ENCODE data around the gene CNTNAP2.
"Not testable (repeated sequence)": the region's sequence is repeated elsewhere in the genome, so short reads cannot be mapped to it uniquely, and the experiment has no call there.

The CNTNAP2 gene

DNA sequence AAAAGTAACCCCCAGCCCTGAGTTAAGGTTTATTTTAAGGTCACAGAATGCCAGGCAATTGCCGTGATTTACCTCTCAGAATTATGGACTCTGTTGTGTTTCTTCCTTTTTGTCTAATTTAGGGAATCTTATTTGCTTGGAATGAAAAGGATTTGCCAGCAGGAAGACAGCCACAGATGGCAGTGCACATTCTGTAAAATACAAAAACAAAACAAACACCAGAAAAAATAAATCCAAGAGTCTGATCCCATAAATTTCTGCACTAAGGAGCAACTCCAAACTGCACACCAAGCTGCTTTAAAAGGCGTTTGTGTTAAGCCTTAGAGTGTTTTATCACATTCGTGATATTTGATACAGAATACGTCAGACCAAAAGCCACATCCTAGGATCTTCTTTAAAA, 2275.0 kb downstream of the CNTNAP2 start:
- DNase-seq: no peak

DNA sequence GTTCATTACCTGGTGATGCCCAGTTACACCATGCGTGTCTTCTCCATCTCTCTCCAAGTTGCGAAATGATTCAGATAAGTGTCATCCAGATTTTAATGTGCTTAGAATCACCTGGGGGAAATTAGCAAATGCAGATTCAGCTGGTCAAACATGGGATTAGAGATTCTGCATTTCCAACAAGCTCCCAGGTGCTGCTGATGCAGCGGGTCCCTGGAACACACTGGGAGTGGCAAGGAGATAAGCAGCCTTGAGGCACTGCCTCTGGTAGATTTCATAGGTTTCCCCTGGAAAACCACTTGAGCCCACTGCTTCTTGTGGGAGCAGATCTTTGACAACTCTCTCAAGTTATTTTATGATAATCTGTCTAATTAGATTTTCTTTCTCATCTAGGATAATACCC, 2278.0 kb downstream of the CNTNAP2 start:
- DNase-seq: no peak

DNA sequence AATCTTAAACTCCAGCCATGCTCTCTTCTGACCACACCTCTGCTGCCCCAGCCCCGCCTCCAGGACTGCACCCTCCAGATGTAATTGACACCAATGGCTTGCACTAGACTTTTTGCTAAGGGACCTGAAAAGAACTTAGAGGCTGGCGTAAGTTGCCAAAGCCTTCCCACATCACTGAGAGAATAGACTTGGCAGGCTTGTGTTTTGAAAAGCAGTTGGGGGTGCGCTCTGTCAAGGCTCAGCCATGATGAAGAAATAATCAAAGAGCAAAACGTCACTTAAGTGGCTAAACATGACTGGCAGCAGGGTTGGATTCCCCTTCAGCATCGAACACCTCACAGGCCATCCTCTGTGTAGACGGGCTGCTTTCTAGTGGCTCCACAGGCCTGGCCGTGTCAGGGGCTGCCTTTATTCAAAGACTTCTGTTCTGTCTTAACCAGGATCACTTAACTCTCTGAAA, 2278.8 kb downstream of the CNTNAP2 start:
- DNase-seq: peak; percentile 30

DNA sequence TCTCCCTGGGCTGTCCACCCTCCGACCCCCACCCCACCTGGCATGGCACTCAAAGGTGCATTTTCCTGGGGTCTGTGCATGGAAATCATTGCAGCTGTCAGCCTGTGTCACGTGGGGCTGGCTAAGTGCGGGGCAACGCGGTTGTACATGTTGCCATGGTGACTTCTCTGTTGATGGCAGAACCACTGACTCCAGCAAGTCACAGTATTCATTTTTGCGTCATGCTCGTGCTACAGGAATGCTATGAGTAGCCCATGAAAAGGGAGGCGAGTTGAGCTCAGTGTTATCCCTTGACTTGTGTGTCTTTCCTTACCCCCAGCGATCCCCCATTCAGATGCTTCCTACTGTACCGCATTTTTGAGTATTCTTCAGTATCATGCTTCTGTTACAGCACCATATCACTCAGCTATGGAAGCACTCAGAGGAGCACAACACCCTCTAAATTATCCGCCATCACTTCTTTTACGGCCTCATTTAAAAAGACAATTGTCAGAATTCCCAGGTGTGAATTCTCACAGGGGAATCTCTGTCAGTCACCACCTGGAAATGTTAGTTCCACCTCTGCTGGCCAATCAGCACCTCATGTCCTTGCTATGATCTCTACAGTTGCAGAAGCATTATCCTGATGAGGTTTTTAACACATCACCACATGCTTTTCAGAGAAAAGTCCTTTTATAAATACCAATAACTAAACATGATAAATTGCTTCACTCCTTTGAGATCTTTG, 2279.6 kb downstream of the CNTNAP2 start:
- DNase-seq: no peak

DNA sequence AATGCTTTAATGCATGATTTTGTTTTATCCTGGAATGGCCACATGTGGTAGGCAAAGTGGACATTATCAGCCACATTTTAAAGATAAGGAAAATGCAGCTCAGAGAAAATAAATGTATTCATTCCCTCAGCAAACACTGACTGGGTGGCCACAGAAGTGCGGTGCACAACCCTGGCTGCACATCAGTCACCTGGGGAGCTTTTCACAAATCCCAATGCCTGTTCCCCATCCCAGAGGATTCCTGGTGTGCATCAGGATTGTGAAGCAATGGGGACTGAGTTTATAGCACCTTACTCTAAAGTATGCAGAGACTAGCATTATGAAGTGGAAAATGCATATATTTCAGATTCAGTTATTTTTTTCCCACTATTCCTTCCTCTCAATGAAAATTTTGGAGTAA, 2280.5 kb downstream of the CNTNAP2 start:
- DNase-seq: no peak

DNA sequence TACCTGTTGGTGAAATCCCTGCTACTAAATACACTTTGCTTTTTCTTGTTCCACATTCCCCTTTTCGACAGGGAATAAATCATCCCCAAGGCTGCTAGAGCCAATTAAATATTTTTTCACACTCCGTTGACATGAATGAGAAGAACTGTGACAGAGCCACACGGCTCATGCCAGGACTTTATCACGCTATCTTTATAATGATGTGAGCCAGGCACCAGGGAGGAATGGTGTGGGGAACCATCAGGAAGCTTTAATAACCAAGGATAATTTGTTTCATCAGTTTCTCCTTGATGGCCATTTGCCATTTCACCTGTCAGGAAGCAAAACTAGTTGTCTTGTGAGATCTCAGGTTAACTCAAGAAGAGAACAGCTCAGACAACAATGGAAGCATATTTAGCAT, 2280.9 kb downstream of the CNTNAP2 start:
- no peak for DNase-seq

DNA sequence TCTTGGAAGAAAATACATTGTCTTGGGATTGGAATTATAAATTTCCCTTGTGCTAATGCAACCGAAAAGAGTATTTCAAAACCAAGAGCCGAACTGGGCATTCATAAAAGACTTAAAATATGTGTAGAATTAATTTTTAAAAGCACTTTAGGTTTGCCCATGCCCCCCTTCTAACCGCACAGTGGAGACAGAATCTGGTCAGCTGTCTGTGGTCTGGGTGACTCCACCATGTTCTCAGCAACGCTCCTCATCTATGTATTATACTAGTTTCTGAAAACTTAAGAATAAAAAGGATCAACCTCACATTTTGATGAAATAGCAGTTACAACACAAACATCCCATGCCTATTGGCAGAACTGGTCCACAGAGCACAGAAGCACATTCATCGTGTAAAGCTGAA, 2281.4 kb downstream of the CNTNAP2 start:
- DNase-seq: no peak

DNA sequence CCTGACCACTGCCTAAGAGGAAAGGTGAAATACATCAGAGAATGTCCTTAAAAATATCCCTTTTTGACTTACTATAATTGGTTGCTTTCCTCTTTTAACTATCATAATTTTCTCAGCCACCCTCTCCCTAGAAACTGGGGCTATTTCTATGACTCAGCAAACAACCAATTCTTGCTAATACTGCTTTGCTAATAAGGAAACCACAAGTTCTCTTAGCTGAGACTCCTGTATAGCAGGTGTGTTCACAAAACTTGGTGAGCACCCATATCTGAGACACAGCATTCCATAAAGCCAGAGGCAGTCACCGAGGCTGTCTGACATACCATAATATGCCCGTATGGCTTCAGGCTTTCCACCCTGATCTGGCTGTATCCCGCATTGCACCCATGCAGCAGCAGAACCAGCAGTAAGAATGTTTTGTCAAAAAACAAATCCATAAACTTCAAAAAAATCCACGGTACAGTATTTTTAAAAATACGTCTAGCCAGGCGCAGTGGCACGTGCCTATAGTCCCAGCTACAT, 2282.3 kb downstream of the CNTNAP2 start:
- no peak for DNase-seq

DNA sequence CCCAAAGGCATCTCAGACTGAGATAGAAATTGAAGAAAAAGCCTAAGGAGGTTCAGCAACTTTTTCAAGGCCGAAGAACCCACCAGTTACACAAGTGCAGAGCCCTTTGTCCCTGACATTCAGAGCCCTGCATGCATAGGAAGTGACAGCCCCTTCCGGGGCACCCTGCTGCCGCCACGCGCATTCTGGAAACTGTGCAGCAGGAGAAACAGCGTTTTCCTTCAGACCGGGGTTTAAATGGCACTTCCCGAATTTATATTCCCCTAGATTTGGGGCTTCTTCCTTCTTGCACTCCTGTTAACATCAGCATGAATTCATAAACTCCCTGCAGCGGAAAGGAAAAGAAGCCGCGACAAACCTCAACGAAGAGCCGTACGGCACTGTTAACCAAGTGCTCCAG, 2283.5 kb downstream of the CNTNAP2 start:
- DNase-seq: no peak

DNA sequence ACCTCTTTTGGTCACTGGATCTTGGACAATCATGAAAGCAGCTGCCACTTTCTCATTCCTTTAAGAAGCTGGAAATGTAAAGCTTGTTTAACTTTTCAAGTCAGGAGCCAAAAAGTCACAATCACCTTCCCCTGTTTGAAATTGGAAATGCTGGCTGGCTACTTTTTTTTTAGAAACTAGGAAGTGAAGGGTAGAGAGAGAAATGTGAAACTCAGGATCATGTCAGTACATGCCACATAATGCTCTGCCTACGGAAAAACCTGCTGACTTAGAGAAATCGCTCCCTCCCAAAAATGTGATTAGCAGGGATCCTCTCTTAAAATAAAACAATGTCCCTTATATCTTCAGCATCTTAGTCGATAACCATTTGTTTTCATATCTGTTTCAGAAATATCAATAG, 2285.6 kb downstream of the CNTNAP2 start:
- no peak for DNase-seq

DNA sequence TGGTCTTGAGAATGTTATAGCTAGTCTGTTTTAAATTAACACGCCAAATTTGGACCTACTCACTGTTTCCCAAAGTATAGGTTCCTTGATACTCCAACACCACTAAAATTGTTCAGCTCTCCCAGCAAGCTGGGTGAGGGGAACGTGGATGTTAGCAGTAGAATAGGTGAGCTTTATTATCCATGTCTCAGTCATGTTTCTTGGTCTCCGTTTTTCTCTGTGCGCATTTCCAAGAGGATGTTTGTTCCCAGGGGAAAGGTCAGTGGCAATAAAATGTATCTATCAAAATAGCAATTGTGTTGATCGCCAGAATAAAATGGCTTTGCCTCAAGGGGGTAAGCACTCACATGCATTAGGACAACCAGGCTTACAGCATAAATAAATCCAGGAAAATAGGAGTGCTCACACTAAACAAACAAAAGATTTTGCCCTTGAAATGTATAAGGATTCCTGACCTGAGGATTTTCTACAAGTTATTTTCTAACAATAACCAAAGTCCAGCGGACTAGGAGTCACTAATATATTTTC, 2286.9 kb downstream of the CNTNAP2 start:
- DNase-seq: no peak

DNA sequence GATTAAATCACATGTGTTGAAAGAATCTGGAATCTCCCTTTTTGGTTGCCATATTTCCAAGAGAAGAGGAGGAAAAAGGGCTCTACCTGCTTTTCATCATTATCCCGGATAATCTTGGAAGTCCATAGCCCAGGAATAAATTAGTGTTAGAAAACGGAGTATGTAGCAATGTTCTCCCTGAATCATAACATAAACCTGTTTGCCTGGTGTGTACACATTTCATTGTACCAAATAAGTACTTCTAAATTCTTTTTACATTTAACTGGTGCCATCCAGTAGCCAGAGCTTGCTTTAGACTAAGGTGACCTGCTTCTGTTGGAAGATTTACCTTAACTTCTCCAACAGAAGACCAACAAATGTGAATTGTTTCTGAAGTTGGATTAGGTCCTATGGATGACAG, 2291.7 kb downstream of the CNTNAP2 start:
- DNase-seq: no peak

DNA sequence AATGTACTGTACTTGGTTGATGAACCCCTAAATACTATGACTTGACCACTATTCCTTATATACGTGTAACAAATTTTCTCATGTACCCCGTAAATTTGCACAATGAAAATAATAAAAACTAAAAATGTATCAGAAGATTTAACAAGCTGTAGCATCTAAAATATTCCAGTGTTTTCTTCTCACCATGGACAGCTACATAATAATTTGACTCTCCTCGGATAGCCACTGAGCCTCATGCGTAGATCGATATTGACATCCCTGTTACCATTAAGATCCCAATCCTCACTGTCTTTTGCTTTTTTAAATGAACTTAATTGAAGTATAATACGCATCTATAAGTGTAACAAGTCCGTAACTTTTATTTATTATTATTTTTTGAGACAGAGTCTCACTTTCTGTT, 2294.3 kb downstream of the CNTNAP2 start:
- no peak for DNase-seq

DNA sequence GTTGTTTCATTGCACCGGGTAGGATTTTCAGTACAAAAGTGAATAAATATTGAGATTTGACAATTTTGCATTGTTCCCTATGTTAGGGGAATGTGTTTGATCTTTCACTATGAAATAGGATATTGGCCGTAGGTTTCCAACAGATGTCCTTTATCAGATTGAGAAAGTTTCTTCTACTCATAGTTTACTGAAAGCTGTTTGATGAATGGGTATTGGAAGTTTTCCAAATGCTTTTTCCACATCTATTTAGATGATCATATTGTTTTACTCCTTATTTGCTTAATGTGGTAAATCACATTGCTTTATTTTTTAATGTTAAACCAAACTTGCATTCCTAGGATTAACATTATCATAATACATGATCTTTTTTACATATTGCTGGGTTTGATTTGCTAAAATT, 2296.1 kb downstream of the CNTNAP2 start:
- DNase-seq: no peak

DNA sequence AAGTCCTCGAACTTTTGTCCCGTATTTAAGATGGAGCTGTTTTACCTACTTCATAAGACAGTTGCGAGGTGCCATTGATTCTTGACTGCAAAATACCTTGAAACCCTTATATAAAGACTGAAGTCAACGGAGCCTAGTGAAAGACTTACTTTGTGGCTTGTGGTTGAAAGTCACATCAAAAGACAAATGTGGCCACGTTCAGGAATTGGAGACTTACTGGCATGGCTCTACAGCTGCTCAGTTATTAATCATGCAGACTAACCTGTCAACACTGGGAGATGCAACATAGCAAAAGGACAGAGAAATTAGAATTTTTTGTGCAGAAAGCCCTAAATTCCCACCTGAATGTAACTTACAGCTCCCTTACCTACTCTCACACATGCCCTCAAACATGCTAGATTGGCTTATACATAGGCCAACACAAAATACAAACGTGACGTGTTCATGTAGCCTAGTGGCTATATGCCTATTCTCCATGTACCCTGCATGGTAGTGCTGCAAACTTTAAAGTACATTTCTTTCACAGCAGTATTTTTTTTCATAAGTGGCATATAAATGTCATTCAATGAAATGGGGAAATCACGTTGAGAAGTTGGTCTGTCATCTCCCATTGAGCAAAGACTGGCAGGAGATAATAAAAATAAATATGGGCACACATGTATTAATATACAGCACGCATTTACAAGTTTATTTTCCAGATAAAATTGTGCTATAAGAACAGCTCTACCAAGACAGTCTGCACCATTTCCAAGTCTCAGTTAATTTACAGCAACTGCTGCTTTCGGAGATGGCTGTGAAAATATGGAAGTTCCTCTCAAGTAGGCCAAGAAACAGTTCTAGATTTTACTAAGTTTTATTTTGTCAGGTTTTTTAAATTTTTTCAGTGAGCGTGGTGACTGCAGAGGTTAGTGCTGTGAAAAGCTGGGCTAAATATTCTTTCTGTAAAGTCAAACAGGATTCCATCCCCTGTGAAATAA, 2303.5 kb downstream of the CNTNAP2 start:
- no peak for DNase-seq

DNA sequence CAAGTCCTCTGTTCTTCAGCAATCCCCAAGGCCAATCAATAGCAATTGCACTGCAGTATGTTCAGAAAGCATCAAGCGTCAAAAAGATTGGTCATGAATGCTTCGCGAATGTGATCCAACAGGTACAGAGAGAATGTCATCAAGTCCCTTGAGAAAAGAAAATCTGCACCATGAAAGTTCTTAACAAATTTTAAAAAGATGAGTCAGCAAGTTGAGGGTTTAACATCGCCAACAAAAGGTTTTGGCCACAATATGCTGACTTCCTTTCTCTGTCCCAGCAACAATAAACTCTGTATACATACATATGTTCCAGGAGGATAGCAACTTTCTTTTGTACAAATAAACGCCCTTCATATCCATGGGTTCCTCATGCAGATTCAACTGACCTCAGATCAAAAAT, 2305.4 kb downstream of the CNTNAP2 start:
- no peak for DNase-seq

DNA sequence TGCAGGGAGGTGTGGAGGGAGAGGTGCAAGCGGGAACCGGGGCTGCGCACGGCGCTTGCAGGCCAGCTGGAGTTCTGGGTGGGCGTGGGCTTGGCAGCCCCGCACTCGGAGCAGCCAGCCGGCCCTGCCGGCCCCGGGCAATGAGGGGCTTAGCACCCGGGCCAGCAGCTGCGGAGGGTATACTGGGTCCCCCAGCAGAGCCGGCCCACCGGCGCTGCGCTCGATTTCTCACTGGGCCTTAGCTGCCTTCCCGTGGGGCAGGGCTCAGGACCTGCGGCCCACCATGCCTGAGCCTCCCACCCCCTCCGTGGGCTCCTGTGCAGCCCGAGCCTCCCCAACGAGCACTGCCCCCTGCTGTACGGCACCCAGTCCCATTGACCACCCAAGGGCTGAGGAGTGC, 2309.8 kb downstream of the CNTNAP2 start:
- DNase-seq: not testable (repeated sequence)

DNA sequence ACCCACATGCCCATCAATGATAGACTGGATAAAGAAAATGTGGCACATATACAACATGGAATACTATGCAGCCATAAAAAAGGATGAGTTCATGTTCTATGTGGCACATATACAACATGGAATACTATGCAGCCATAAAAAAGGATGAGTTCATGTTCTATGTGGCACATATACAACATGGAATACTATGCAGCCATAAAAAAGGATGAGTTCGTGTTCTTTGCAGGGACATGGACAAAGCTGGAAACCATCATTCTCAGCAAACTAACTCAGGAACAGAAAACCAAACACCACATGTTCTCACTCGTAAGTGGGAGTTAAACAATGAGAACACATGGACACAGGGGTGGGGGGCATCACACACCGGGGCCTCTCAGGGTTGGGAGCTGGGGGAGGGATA, 2314.1 kb downstream of the CNTNAP2 start:
- DNase-seq: not testable (repeated sequence)

DNA sequence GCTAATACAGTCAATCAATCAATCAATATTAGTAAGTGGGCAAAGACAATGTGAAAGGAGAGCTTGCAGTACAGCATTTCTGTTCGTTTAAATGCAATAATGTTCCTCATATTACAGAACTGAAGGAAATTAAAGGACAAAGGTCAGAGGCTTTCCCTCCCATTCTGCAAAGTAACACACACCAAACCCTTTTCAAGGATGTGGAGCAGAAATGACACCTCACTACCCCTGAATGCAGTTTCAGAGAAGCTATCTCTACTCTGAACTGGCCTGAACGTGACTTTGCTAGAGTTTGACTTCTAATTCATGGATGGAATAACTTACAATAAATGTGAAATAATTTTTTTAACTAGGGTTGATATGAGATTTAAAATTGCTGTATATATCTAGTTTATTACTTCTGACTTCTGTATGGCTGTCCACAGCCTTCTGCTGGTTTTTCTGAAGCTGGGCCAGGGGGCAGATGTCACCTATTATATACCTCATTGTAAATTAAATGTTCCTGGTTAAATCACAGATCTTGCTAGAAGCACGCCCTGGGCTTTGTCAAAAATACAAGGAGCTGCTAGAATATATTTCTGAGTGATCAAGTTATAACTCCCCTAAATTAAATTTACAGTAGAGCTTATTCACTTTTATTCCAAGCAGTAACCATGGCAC, 2317.1 kb downstream of the CNTNAP2 start:
- DNase-seq: no peak

DNA sequence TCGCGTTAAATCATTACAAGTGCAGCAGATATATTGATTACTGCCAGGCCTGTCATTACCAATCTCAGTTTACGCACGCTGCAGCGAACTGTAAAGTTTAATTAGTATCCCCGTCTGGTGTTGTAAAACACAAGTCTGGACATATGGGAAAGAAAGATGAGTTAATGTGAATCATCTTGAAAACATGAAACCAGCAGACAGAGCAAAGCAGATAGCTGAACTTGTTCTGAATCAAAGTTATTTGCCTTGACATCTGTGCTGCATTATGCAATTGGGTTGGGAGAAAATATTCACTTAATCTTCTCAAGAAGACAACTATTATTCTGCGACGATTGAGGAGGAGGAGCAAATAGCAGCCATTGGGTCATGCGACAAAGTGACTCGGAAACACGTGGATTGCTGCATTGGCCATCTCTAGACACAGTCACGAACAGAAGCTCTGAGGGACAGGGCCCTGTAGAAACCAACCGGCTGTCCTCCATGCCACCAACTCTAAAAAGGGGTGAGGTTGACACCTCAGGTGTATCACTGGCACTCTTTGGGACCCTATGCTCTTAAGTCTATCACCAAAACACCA, 2317.7 kb downstream of the CNTNAP2 start:
- DNase-seq: no peak

DNA sequence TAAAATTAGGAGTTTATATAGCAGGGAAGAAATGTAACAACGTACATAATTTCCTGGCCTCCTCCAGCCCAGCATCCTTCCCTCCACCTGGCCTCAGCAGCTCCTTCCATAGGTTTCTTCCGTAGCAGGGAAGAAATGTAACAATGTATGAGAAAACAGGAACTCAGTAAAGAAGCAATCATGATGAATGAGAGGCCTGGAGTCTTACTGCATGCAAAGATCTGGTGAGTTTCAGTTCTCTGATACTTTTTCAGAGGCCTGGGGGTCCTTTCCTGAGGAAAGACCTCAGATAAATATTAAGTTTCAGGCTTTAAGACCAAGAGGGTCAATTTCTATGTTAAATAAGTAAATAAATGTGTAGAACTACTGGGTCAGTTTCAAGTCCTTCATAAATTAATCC, 2318.3 kb downstream of the CNTNAP2 start:
- DNase-seq: no peak

DNA sequence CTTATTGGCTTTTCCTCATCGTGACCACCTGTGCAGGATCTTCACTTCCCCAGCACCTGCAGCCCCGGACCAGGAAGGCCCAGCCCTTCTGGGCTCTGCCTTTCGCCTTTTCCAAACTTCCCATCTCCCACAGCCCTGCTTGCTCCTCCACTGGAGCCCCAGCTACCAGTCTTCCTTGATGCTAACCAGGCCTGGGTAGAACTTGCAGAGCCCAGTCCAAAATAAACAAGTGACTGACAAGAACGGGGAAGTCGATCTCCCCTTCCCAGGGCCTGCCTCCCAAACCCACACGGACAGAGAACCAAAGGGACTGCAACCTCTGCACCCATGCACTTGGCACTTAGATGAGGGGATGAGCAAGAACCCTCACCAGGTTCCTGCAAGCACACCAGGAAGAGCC, 2319.1 kb downstream of the CNTNAP2 start:
- no peak for DNase-seq

DNA sequence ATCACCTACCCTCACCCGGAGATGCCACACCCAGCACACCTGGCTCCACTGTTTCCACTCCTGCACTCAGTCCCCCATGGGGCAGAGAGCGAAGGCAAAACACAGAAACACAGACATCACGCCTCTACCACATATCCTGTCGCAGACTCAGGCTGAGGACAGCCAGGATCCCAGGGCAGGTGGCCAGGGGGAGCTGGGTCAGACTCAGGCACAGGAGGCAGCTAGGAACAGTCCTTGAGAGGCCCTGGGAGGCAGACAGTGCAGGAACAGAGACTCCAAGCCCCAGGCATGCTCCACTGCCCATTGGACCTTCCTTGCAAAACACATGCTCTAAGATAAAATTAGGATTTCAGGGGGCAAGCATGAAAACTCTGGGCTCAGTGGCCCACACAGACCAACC, 2319.5 kb downstream of the CNTNAP2 start:
- no peak for DNase-seq

All from right hindlimb (tissue), 1 donor.